Stimulated activated CD8-positive, alpha-beta memory T cell treated with anti-CD3 and anti-CD28 coated beads, Interleukin-4, amount 100 ng/mL, for 1 hour (primary cell): ENCODE measurements around the gene MAX.
"Not testable (repeated sequence)": the region's sequence is repeated elsewhere in the genome, so short reads cannot be mapped to it uniquely, and the experiment has no call there.

Experiments used
- DNase-seq, 2 donors: peaks; one replicate each; pipeline ENCODE4 v3.0.0-alpha.2; 2020; ENCODE audit warnings: low read depth in 2 of 2, low spot score in 1 of 2

MAX gene

GRCh38 chr14:65040666-65041433 is 61.5 kb downstream of the MAX start:
- no peak for DNase-seq

DNA sequence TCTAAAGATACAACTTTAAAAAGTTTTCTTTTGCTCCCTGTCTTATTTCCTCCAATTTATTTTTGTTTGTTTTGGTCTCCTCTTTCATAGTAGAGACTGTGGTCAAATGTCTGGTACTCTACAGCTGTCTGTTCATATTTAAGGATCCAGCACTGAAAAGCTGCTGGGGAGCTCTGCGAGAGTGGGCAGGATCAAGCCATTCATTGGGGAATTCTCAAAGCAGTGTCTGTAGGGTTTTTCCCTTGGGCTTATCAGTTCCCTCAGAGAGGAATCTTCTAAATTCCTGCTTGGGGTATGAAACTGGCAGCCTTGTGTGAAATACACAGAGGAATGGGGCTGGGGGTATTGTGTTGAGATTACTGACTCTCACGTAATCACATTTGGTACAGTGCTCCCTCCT is 63.4 kb downstream of the MAX start:
- no peak for DNase-seq

- DNase-seq = no peak
Observed at GRCh38 chr14:65035049-65035448, 67.3 kb downstream of the MAX start.

- DNase-seq = no peak
Observed at GRCh38 chr14:65034021-65034420, 68.3 kb downstream of the MAX start.

DNA sequence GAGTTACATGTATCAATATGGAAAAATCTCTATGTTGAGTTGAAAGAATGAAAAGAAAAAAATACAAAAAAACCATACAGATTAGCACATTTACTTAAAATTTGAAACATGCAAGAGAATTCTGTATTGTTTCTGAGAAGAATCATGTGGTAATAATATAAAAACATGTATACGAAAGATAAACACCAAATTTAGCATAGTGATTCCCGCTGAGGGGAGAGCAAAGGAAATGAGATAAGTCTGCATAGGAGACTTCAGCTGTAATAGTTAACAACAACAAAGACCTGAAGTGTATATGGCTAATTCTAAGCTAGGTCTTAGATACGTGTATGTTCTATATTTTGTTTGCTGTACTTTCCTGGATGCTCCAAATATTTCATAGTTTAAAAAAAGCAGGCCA is 69.1 kb downstream of the MAX start:
- DNase-seq = no peak

DNA sequence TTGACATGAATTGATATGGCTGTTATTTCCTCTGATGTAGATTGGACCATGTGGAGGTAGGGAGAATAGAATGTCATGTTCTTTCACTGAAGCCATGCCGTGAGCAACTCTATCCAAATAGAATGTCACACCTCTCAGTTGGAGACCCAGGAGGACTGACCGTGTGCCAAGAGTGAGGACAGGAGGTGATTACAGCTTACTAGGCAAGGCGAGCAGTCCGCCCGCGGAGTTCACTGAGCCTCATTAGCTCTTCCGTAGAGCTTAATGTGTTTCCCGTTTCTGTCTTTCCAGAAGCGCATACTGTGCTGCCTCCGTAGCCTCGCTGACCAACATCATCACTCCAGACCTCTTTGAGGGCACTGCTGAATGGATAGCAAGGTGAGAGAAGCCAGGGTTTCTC is 70.0 kb downstream of the MAX start:
- no peak for DNase-seq

- not testable (repeated sequence) for DNase-seq
Observed at GRCh38 chr14:65031321-65031720, 71.0 kb downstream of the MAX start.

DNA sequence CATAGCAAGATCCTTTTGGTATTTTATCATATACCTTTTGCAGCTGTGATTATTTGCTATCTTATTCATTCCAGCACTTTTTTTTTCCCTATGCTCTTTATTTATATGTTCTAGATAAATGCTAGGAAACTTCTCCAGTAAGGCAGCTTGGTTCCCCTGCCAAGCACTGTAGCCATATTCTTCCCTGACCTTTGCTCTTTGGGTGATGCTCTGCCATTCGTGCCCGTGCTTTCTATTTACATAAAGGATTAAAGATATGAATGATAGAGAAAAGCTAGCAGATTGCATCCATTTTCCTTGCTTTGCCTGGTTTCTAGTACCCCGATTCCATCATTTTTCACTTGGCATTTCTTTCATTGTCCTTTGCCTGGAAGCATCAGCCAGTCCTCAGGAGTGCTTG is 73.4 kb downstream of the MAX start:
- DNase-seq = no peak

DNA sequence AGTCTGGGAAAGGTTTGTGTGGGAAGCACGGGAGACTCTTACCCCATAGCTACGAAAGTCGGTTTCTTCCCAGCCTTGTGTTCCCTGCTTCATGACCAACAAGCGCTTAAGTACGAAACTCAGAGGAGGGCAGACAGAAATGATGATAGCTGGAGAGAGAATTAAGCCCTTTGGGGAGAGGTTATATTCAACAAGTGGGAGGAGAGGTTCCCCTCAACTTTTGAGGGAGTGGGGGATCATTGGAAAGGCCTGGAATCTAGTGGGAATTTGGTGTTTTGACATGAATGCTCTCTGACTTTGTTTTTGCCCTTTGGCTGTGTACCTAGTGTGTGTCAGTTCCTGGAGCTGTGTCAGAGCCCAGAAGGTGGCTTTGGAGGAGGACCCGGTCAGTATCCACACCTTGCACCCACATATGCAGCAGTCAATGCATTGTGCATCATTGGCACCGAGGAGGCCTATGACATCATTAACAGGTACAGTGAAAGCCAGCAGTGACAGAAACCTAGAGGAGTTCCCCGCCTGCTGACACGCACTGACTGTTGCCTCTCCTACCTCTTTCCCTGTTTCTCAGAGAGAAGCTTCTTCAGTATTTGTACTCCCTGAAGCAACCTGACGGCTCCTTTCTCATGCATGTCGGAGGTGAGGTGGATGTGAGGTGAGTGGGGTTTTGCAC is 75.1 kb downstream of the MAX start:
- DNase-seq = no peak

DNA sequence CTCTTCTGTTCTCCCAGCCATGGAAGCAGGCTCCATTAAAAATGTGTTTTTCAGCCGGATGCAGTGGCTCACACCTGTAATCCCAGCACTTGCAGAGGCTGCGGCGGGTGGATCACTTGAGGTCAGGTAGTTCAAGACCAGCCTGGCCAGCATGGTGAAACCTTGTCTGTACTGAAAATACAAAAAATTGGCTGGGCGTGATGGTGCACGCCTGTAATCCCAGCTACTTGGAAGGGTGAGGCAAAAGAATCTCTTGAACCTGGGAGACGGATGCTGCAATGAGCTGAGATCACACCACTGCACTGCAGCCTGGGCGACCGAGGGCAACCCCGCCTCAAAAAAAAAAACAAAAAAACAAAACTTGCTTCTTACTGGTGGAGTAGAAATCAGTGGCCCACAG is 75.8 kb downstream of the MAX start:
- DNase-seq = no peak

- no peak for DNase-seq
Observed at GRCh38 chr14:65025818-65026217, 76.5 kb downstream of the MAX start.
